ENCODE measurements around the gene TNNI2. TPM values are rescaled to one million over a fixed set of nuclear protein-coding genes. Genes with fewer than 3 reads are reported as not detected.

The TNNI2 gene
- total RNA-seq, 1 experiment from 2014 or later: not detected

- H3K9me3 Mint-ChIP-seq: no peaks in the 10 kb centered on the region
- no peak overlapping the region for H3K27ac Mint-ChIP-seq
- Histone ChIP-seq H2BK12ac (ENCODE audit: insufficient read length, low read depth, low read length) (no peak overlapping the region), H2BK15ac (ENCODE audit: low read depth, low read length) (no peak overlapping the region), H2BK5ac (ENCODE audit: insufficient read length, low read length) (no peak overlapping the region), H3K14ac (ENCODE audit: insufficient read depth, low read length) (no peak overlapping the region; the same call in 1 of the 2 replicates), H2AK5ac (ENCODE audit: insufficient read length, low read length) (no peak overlapping the region), H3K27ac (ENCODE audit: insufficient read length, low read depth, low read length) (no peak overlapping the region), H3K4ac (ENCODE audit: low read depth, low read length) (no peak overlapping the region), H3K4me2 (ENCODE audit: insufficient read depth, insufficient read length, low read length) (no peak overlapping the region), H4K5ac (ENCODE audit: insufficient read length, low read depth, low read length) (no peak overlapping the region), H3K27me3 (ENCODE audit: insufficient read depth, low read length) (no peaks in the 10 kb centered on the region), H3K23ac (ENCODE audit: insufficient read length, low read depth, low read length) (no peak overlapping the region), H4K20me1 (ENCODE audit: control insufficient read depth, insufficient read depth, insufficient read length) (no peaks in the 10 kb centered on the region), H3K56ac (ENCODE audit: insufficient read length, low read depth, low read length) (no peak overlapping the region), H3K9ac (ENCODE audit: extremely low read depth, insufficient read length, low read length) (no peak overlapping the region), H2BK120ac (ENCODE audit: low read depth, low read length, poor library complexity, severe bottlenecking) (no peak overlapping the region), H3K18ac (ENCODE audit: insufficient read length, low read depth, low read length) (no peak overlapping the region), H3K79me2 (ENCODE audit: insufficient read depth, low read length) (no peaks in the 10 kb centered on the region), H3K79me1 (ENCODE audit: insufficient read depth, low read depth, low read length, poor library complexity, severe bottlenecking) (no peaks in the 10 kb centered on the region), H4K91ac (ENCODE audit: insufficient read length, low read depth, low read length) (no peak overlapping the region), H2BK20ac (ENCODE audit: low read depth, low read length, poor library complexity, severe bottlenecking) (no peak overlapping the region), H3K23me2 (ENCODE audit: insufficient read length, low read depth, low read length, poor library complexity, severe bottlenecking) (no peaks in the 10 kb centered on the region), H3T11ph (ENCODE audit: low read length) (no peak overlapping the region), H4K8ac (replicated peaks; ENCODE audit: insufficient read length, low read depth, low read length) (no peak overlapping the region), H3K4me1 (ENCODE audit: insufficient read depth, low read length) (no peaks in the 10 kb centered on the region), H3K9me3 (ENCODE audit: control insufficient read depth, low read depth, low read length) (no peaks in the 10 kb centered on the region), H2AFZ (ENCODE audit: low read length) (no peak overlapping the region)
- DNase-seq: no peak
- peaks cover 2 to 3% of the 10 kb centered on the region in 2 experiments; a peak in 2 of 4 replicates for H3K4me1 Mint-ChIP-seq
- WGBS (ENCODE audit: extremely low coverage, insufficient read length, low lambda C conversion rate): no CpG with 5 or more reads among the region's 27 CpGs
- no peak overlapping the region for H3K4me3 Mint-ChIP-seq
- TF ChIP-seq, protein P1, sequence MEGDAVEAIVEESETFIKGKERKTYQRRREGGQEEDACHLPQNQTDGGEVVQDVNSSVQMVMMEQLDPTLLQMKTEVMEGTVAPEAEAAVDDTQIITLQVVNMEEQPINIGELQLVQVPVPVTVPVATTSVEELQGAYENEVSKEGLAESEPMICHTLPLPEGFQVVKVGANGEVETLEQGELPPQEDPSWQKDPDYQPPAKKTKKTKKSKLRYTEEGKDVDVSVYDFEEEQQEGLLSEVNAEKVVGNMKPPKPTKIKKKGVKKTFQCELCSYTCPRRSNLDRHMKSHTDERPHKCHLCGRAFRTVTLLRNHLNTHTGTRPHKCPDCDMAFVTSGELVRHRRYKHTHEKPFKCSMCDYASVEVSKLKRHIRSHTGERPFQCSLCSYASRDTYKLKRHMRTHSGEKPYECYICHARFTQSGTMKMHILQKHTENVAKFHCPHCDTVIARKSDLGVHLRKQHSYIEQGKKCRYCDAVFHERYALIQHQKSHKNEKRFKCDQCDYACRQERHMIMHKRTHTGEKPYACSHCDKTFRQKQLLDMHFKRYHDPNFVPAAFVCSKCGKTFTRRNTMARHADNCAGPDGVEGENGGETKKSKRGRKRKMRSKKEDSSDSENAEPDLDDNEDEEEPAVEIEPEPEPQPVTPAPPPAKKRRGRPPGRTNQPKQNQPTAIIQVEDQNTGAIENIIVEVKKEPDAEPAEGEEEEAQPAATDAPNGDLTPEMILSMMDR (conservative IDR thresholded peaks at IDR 0.05): no peak
- peaks cover 12% of the 10 kb centered on the region for H3K27me3 Mint-ChIP-seq (ENCODE audit: low read depth)
- no peaks in the 10 kb centered on the region for H3K36me3 Mint-ChIP-seq (ENCODE audit: insufficient read depth in 1 of 3, low read depth in 3 of 3)
Observed at GRCh38 chr11:1854132-1854948, 15.6 kb downstream of the TNNI2 start.

Data from H9 (cell line).